Loucy (cell line): ENCODE measurements around the gene TMBIM1.

Source experiments
- H2AFZ ChIP-seq: fragments of 200-600 bp; sonication (generic); 2 replicates; pipeline ENCODE4 v1.6.0; 2016; ENCODE audit warnings: antibody characterized with exemption, mild to moderate bottlenecking, low read length, moderate library complexity
- H3F3A ChIP-seq: fragments of 200-600 bp; 2 replicates; pipeline ENCODE4 v1.6.0; 2016; ENCODE audit warnings: antibody characterized with exemption, low read depth, mild to moderate bottlenecking
- H3K27me3 ChIP-seq: fragments of 200-600 bp; sonication (generic); 2 replicates; pipeline ENCODE4 v1.6.1; 2014; ENCODE audit warnings: low read length, mild to moderate bottlenecking; ENCODE audit not compliant: insufficient read depth, poor library complexity, severe bottlenecking
- H3K36me3 ChIP-seq: fragments of 200-600 bp; sonication (generic); 2 replicates; pipeline ENCODE4 v1.6.1; 2016; ENCODE audit warnings: low read length; ENCODE audit not compliant: insufficient read depth
- H3K4me1 ChIP-seq: fragments of 200-600 bp; sonication (generic); 2 replicates; pipeline ENCODE4 v1.5.1; 2014; ENCODE audit warnings: low read length, mild to moderate bottlenecking; ENCODE audit not compliant: insufficient read depth, poor library complexity, severe bottlenecking
- H3K4me2 ChIP-seq: fragments of 200-600 bp; sonication (generic); 2 replicates; pipeline ENCODE4 v1.6.0; 2014; ENCODE audit warnings: antibody characterized with exemption, low read length, low read depth, mild to moderate bottlenecking; ENCODE audit not compliant: poor library complexity, severe bottlenecking
- H3K4me3 ChIP-seq: fragments of 200-600 bp; sonication (generic); 2 replicates; pipeline ENCODE4 v1.5.1; 2014; ENCODE audit warnings: low read length, mild to moderate bottlenecking, mixed read lengths; ENCODE audit not compliant: poor library complexity, severe bottlenecking
- H3K79me2 ChIP-seq: fragments of 200-600 bp; sonication (generic); 2 replicates; pipeline ENCODE4 v1.6.1; 2014; ENCODE audit warnings: low read length; ENCODE audit not compliant: insufficient read depth
- H3K9ac ChIP-seq: fragments of 200-600 bp; sonication (generic); 2 replicates; pipeline ENCODE4 v1.6.0; 2014; ENCODE audit warnings: mild to moderate bottlenecking, low read depth, low read length, moderate library complexity; ENCODE audit not compliant: poor library complexity, severe bottlenecking
- H3K9me2 ChIP-seq: fragments of 200-600 bp; sonication (generic); replicated peaks from 2 replicates; pipeline ENCODE4 v1.6.1; 2016; ENCODE audit warnings: low read depth, low read length, mixed read lengths
- H3K9me3 ChIP-seq: fragments of 200-600 bp; sonication (generic); 2 replicates; pipeline ENCODE4 v1.6.1; 2014; ENCODE audit warnings: mild to moderate bottlenecking, antibody characterized with exemption, low read length, low read depth; ENCODE audit not compliant: insufficient read depth
- H4K20me1 ChIP-seq: fragments of 200-600 bp; sonication (generic); 2 replicates; pipeline ENCODE4 v1.6.0; 2014; ENCODE audit warnings: antibody characterized with exemption, low read length, mild to moderate bottlenecking; ENCODE audit not compliant: insufficient read depth, poor library complexity, severe bottlenecking
- EZH2phosphoT487 ChIP-seq: fragments of 200-600 bp; IDR thresholded peaks from 2 replicates; pipeline ENCODE4 v1.6.1; 2018; ENCODE audit warnings: antibody characterized with exemption, mild to moderate bottlenecking, moderate library complexity, borderline replicate concordance
- TF ChIP-seq, protein P1 (sequence below): fragments of 200-600 bp; sonication (generic); conservative IDR thresholded peaks from 2 replicates; pipeline ENCODE4 v1.5.1; 2014; ENCODE audit warnings: mild to moderate bottlenecking, antibody characterized with exemption, low read length

TMBIM1 gene

DNA sequence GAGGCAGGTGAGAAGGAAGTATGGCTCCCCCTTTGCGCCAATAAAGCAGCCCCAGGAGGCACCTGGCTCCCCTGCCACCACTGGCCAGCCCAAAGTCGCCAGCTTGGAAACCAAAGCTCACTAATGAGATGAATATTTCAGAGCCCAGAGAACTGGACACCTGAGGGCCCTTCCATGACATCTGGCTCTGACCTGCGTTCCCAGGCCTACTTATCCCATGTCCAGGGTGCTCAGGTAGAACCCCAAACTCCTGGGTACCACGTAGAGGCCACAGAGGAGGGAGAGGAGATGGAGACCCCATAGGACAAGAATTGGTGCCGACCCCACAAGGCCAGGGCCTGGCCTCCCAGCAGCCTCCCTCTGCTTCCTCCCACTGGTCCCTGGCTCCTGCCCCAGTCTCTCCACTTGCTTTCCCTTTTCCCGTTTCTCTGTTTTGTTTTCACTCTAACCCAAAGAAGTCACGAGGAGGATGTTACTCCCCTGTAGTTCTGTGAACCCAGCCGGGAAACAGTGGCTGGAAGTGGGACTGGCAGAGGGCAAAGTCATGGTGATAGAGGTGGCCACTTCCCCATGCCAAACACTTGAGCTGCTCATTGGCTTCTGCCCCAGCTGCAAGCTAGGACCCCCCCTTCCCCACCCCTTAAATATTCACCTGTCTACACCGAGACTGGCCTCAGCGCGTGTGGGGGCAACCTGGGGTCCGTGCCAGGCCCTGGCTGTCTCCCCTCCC lies 820 bp downstream of the TMBIM1 start:
- Histone ChIP-seq H3K9me2 (no peaks in the 10 kb centered on the region), H3K4me2 (no peak overlapping the region), H3K4me1 (peaks cover 11% of the 10 kb centered on the region), H4K20me1 (no peaks in the 10 kb centered on the region), H2AFZ (no peak overlapping the region), H3K27me3 (no peaks in the 10 kb centered on the region), H3K9me3 (no peaks in the 10 kb centered on the region), H3K36me3 (no peaks in the 10 kb centered on the region), H3K4me3 (no peak overlapping the region), H3K9ac (no peak overlapping the region), H3F3A (0 out of 2 replicates have a peak, but pooled peaks cover 2% of the 10 kb centered on the region), H3K79me2 (no peaks in the 10 kb centered on the region)
- TF ChIP-seq, protein P1, sequence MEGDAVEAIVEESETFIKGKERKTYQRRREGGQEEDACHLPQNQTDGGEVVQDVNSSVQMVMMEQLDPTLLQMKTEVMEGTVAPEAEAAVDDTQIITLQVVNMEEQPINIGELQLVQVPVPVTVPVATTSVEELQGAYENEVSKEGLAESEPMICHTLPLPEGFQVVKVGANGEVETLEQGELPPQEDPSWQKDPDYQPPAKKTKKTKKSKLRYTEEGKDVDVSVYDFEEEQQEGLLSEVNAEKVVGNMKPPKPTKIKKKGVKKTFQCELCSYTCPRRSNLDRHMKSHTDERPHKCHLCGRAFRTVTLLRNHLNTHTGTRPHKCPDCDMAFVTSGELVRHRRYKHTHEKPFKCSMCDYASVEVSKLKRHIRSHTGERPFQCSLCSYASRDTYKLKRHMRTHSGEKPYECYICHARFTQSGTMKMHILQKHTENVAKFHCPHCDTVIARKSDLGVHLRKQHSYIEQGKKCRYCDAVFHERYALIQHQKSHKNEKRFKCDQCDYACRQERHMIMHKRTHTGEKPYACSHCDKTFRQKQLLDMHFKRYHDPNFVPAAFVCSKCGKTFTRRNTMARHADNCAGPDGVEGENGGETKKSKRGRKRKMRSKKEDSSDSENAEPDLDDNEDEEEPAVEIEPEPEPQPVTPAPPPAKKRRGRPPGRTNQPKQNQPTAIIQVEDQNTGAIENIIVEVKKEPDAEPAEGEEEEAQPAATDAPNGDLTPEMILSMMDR, result no peak
- TF ChIP-seq EZH2phosphoT487, result no peak

DNA sequence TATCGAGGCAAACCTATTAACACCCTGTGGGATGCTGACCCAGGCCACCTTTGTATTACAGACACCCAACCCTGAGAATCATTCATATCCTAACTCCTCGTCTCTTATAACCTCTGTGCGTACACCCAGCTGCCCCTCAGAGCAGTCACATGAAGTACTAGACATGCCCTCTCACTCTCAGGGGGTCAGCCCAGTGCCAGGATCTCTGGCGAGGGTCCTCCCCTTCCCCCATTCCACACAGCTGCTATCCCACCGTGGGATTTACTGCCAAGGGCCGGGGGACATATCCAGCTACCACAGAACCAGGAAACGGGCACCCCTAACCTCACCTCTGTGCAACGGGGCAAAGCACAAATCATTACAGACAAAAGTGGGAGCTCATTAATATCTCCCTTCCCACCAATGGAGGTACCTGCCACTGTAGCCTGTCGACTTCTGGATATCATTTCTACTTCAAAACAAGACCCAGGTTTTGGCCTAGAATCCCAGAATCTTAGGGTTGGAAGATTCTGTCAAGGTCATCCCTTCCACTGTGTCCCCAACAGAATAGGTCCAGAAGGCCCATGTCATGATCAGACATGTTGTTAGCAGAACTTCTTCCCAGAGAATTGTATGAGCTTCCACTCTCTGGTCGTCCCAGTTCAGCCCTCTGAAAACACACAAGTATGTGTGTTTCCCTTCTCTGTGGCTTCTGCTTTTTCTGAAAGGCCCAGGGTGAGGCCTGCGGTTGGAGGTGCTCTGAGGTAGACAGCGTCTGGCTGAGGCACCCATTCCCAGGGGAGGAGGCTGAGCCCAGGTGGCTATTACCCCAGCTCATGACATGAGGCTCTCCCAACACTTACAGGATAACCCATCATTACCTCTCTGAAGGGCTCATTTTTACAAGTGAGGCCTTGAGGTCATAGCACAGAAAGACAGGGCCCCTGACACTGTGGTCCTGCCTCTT lies 1.7 kb downstream of the TMBIM1 start:
- peaks cover 18% of the 10 kb centered on the region for H3K4me1 ChIP-seq
- no peaks in the 10 kb centered on the region for H3K79me2 ChIP-seq
- TF ChIP-seq EZH2phosphoT487, result no peak
- TF ChIP-seq, protein P1, result no peak
- H4K20me1 ChIP-seq, result no peaks in the 10 kb centered on the region
- H3K9ac ChIP-seq, result no peak overlapping the region
- no peak overlapping the region for H3K4me3 ChIP-seq
- H3K27me3 ChIP-seq, result no peaks in the 10 kb centered on the region
- no peaks in the 10 kb centered on the region for H3K9me3 ChIP-seq
- H3F3A ChIP-seq, result 0 out of 2 replicates have a peak, but pooled peaks cover 2% of the 10 kb centered on the region
- no peak overlapping the region for H3K4me2 ChIP-seq
- no peaks in the 10 kb centered on the region for H3K9me2 ChIP-seq
- H3K36me3 ChIP-seq, result no peaks in the 10 kb centered on the region
- no peak overlapping the region for H2AFZ ChIP-seq

DNA sequence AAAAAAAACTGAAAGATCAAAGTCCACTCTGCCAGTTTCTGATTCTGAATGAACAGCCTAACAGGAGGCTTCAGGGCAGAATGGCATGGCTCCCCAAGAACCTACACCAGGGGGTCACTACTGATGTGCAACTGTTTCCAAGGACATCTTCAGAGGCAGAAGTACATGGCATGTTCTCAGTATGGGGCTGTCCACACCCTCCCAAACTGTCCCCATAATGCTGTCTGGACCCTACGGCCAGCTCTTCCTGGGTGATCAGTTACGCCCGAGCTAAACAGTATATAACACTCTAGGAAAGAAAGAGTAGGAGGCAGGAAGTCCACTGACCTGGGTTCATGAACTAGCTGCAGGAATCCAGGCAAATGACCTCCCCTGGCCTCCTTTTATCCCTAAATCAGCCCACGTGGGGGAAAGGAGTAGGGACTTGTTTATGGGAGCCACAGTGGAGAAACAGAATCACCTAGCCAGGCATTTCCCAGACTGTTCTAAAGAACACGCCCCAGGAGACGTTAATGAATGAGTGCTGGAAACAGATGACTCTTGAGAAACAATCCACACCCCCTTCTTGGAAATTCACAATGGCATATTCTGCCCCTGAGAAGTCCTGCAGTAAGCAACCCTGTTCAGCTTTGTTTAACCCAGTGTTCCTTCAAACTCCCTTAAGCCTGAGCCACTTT lies 2.5 kb downstream of the TMBIM1 start:
- Histone ChIP-seq H3K9me3 (no peaks in the 10 kb centered on the region), H3K9ac (no peak overlapping the region), H3K4me1 (peaks cover 21% of the 10 kb centered on the region), H3K36me3 (no peaks in the 10 kb centered on the region), H3K27me3 (no peaks in the 10 kb centered on the region), H3K4me3 (no peak overlapping the region), H4K20me1 (no peaks in the 10 kb centered on the region), H3F3A (0 out of 2 replicates have a peak, but pooled peaks cover 2% of the 10 kb centered on the region), H3K4me2 (no peak overlapping the region), H3K9me2 (no peaks in the 10 kb centered on the region), H2AFZ (no peak overlapping the region), H3K79me2 (no peaks in the 10 kb centered on the region)
- TF ChIP-seq EZH2phosphoT487, result no peak
- TF ChIP-seq, protein P1, result no peak
